K562 (cell line): Measurements from ENCODE around the gene LRFN4. TPM values are rescaled to one million over a fixed set of nuclear protein-coding genes. Genes with fewer than 3 reads are reported as not detected.

Experiments
- MTA1 ChIP-seq: fragments of 450-650 bp; IDR thresholded peaks from 2 replicates; pipeline ENCODE4 v1.6.1; 2017; ENCODE audit warnings: borderline replicate concordance
- PHB ChIP-seq: fragments of 250-450 bp; sonication (Bioruptor Pico); IDR thresholded peaks from 2 replicates; pipeline ENCODE4 v1.5.0; 2021
- WHSC1 ChIP-seq: IDR thresholded peaks from one replicate; pipeline ENCODE4 v1.6.1; 2012; ENCODE audit warnings: low read length, control low read depth, inconsistent platforms
- polyA plus RNA-seq, 8 experiments: library from polyadenylated mRNA; depleted of rRNA in 4 of 8; stranded (reverse) in 5 of 8; unstranded in 3 of 8; fragments of >200 nt; fragmentation: Nextera tagmentation in 2 of 8; fragmentation: Illumina TruSeq in 1 of 8; extraction: Ambion mirVana in 2 of 8; extraction: Trizol in 1 of 8; gene quantifications; 2 replicates each; pipeline versions ENCODE4 v1.2.1 to v1.2.3, GENCODE V29; 2011 to 2014; ENCODE audit warnings: inconsistent platforms in 1 of 8, missing spikeins in 1 of 8
- total RNA-seq, 7 experiments: library from RNA; depleted of rRNA in 6 of 7; stranded (reverse); fragments of >200 nt in 6 of 7; fragmentation: Illumina TruSeq in 2 of 7; extraction: Trizol in 2 of 7; gene quantifications; 2 replicates each; pipeline versions ENCODE4 v1.2.1 to v1.2.3, GENCODE V29; 2011 to 2021; ENCODE audit warnings: low replicate concordance in 1 of 7
- TF ChIP-seq, protein P1 (sequence below): sonication (generic); formaldehyde crosslinking; IDR thresholded peaks from 2 replicates; pipeline ENCODE4 v1.8.0; 2023; ENCODE audit warnings: missing genetic modification reagents, mild to moderate bottlenecking, borderline replicate concordance
- TF ChIP-seq, protein P2 (sequence below): sonication (generic); formaldehyde crosslinking; IDR thresholded peaks from 2 replicates; pipeline ENCODE4 v1.8.1; 2023; ENCODE audit warnings: mild to moderate bottlenecking, missing genetic modification reagents, moderate library complexity
- TF ChIP-seq, protein P3 (sequence below), 3 experiments: fragments of 200-800 bp in 1 of 3; fragments of 250-450 bp in 1 of 3; fragments of 450-650 bp in 1 of 3; sonication (Bioruptor Pico) in 1 of 3; sonication (Bioruptor generic) in 1 of 3; formaldehyde crosslinking in 1 of 3; IDR thresholded peaks; 2 replicates each; pipeline versions ENCODE4 v1.6.1 to v1.8.0; 2016 to 2022; ENCODE audit warnings: mild to moderate bottlenecking in 2 of 3, missing genetic modification characterization in 2 of 3, missing compliant biosample characterization in 1 of 3, moderate library complexity in 1 of 3
- TF ChIP-seq, protein P4 (sequence below): IDR thresholded peaks from 2 replicates; pipeline ENCODE4 v1.6.1; 2014; ENCODE audit warnings: antibody characterized with exemption
- TF ChIP-seq, protein P5 (sequence below): fragments of 150-350 bp; IDR thresholded peaks from 2 replicates; pipeline ENCODE4 v1.6.1; 2014; ENCODE audit warnings: low read depth, mild to moderate bottlenecking, low read length, borderline replicate concordance

Gene LRFN4
- total and polyA plus RNA-seq, 9 of the 15 experiments (the other 6 are each of a cell fraction or from before 2014, with no cell fraction given), result 0.10 to 60.1 (median 6.7) TPM

DNA sequence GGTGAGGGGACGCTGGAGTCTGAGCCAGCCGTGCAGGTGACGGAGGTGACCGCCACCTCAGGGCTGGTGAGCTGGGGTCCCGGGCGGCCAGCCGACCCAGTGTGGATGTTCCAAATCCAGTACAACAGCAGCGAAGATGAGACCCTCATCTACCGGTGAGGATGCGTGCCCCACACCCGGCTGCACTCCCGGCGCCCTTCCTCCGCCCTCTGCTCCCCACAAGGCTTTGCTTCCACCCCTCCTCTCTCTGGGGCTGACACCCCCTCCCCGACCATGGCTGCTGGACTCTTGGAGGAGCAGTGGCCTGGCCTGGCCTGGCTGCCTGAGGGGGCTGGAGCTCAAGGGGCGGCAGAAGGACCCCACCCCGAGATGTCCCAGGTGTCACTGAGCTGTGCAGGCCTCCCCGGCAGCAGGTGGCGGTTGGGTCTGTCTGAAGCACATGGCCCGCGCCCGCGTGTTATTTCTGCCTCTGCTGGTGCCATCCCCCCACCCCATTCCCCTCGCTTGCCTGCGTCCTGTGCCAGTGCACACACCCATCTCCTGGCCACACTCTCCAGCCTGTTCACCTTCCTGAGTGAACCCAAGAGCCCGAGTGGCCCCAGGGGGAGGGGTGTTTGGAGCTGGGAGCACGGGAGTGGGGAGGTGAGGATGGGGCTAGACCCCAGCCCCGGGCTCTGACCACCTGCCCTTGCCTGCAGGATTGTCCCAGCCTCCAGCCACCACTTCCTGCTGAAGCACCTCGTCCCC is 2.2 kb downstream of the LRFN4 start (continued):
- TF ChIP-seq, protein P1, sequence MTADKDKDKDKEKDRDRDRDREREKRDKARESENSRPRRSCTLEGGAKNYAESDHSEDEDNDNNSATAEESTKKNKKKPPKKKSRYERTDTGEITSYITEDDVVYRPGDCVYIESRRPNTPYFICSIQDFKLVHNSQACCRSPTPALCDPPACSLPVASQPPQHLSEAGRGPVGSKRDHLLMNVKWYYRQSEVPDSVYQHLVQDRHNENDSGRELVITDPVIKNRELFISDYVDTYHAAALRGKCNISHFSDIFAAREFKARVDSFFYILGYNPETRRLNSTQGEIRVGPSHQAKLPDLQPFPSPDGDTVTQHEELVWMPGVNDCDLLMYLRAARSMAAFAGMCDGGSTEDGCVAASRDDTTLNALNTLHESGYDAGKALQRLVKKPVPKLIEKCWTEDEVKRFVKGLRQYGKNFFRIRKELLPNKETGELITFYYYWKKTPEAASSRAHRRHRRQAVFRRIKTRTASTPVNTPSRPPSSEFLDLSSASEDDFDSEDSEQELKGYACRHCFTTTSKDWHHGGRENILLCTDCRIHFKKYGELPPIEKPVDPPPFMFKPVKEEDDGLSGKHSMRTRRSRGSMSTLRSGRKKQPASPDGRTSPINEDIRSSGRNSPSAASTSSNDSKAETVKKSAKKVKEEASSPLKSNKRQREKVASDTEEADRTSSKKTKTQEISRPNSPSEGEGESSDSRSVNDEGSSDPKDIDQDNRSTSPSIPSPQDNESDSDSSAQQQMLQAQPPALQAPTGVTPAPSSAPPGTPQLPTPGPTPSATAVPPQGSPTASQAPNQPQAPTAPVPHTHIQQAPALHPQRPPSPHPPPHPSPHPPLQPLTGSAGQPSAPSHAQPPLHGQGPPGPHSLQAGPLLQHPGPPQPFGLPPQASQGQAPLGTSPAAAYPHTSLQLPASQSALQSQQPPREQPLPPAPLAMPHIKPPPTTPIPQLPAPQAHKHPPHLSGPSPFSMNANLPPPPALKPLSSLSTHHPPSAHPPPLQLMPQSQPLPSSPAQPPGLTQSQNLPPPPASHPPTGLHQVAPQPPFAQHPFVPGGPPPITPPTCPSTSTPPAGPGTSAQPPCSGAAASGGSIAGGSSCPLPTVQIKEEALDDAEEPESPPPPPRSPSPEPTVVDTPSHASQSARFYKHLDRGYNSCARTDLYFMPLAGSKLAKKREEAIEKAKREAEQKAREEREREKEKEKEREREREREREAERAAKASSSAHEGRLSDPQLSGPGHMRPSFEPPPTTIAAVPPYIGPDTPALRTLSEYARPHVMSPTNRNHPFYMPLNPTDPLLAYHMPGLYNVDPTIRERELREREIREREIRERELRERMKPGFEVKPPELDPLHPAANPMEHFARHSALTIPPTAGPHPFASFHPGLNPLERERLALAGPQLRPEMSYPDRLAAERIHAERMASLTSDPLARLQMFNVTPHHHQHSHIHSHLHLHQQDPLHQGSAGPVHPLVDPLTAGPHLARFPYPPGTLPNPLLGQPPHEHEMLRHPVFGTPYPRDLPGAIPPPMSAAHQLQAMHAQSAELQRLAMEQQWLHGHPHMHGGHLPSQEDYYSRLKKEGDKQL (CRISPR knock-in tag), result no peak
- TF ChIP-seq, protein P2, sequence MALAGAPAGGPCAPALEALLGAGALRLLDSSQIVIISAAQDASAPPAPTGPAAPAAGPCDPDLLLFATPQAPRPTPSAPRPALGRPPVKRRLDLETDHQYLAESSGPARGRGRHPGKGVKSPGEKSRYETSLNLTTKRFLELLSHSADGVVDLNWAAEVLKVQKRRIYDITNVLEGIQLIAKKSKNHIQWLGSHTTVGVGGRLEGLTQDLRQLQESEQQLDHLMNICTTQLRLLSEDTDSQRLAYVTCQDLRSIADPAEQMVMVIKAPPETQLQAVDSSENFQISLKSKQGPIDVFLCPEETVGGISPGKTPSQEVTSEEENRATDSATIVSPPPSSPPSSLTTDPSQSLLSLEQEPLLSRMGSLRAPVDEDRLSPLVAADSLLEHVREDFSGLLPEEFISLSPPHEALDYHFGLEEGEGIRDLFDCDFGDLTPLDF (CRISPR knock-in tag), result no peak
- TF ChIP-seq, protein P3, sequence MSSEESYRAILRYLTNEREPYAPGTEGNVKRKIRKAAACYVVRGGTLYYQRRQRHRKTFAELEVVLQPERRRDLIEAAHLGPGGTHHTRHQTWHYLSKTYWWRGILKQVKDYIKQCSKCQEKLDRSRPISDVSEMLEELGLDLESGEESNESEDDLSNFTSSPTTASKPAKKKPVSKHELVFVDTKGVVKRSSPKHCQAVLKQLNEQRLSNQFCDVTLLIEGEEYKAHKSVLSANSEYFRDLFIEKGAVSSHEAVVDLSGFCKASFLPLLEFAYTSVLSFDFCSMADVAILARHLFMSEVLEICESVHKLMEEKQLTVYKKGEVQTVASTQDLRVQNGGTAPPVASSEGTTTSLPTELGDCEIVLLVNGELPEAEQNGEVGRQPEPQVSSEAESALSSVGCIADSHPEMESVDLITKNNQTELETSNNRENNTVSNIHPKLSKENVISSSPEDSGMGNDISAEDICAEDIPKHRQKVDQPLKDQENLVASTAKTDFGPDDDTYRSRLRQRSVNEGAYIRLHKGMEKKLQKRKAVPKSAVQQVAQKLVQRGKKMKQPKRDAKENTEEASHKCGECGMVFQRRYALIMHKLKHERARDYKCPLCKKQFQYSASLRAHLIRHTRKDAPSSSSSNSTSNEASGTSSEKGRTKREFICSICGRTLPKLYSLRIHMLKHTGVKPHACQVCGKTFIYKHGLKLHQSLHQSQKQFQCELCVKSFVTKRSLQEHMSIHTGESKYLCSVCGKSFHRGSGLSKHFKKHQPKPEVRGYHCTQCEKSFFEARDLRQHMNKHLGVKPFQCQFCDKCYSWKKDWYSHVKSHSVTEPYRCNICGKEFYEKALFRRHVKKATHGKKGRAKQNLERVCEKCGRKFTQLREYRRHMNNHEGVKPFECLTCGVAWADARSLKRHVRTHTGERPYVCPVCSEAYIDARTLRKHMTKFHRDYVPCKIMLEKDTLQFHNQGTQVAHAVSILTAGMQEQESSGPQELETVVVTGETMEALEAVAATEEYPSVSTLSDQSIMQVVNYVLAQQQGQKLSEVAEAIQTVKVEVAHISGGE (CRISPR knock-in tag; IDR thresholded peaks at IDR 0.05), result no peak
- TF ChIP-seq WHSC1 (no peak), MTA1 (no peak), PHB (CRISPR knock-in tag) (no peak)
- TF ChIP-seq, protein P4, sequence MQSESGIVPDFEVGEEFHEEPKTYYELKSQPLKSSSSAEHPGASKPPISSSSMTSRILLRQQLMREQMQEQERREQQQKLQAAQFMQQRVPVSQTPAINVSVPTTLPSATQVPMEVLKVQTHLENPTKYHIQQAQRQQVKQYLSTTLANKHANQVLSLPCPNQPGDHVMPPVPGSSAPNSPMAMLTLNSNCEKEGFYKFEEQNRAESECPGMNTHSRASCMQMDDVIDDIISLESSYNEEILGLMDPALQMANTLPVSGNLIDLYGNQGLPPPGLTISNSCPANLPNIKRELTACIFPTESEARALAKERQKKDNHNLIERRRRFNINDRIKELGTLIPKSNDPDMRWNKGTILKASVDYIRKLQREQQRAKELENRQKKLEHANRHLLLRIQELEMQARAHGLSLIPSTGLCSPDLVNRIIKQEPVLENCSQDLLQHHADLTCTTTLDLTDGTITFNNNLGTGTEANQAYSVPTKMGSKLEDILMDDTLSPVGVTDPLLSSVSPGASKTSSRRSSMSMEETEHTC, result no peak
- TF ChIP-seq, protein P5, sequence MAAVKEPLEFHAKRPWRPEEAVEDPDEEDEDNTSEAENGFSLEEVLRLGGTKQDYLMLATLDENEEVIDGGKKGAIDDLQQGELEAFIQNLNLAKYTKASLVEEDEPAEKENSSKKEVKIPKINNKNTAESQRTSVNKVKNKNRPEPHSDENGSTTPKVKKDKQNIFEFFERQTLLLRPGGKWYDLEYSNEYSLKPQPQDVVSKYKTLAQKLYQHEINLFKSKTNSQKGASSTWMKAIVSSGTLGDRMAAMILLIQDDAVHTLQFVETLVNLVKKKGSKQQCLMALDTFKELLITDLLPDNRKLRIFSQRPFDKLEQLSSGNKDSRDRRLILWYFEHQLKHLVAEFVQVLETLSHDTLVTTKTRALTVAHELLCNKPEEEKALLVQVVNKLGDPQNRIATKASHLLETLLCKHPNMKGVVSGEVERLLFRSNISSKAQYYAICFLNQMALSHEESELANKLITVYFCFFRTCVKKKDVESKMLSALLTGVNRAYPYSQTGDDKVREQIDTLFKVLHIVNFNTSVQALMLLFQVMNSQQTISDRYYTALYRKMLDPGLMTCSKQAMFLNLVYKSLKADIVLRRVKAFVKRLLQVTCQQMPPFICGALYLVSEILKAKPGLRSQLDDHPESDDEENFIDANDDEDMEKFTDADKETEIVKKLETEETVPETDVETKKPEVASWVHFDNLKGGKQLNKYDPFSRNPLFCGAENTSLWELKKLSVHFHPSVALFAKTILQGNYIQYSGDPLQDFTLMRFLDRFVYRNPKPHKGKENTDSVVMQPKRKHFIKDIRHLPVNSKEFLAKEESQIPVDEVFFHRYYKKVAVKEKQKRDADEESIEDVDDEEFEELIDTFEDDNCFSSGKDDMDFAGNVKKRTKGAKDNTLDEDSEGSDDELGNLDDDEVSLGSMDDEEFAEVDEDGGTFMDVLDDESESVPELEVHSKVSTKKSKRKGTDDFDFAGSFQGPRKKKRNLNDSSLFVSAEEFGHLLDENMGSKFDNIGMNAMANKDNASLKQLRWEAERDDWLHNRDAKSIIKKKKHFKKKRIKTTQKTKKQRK, result no peak
